Measurements from ENCODE around the gene RAG2. TPM values are rescaled to one million over a fixed set of nuclear protein-coding genes. Genes with fewer than 3 reads are reported as not detected.
"Not testable (repeated sequence)": the region's sequence is repeated elsewhere in the genome, so short reads cannot be mapped to it uniquely, and the experiment has no call there.

Gene RAG2
- total RNA-seq, 1 experiment from 2014 or later = not detected

GRCh38 chr11:36557991-36558390 lies 40.0 kb downstream of the RAG2 start:
- Histone ChIP-seq H3K4me1 (replicated peaks) (no peaks in the 10 kb centered on the region), H3K4me3 (no peak overlapping the region), H3K9me3 (replicated peaks) (no peaks in the 10 kb centered on the region), H3K27me3 (replicated peaks) (no peaks in the 10 kb centered on the region), H3K27ac (no peak overlapping the region), H3K36me3 (no peaks in the 10 kb centered on the region)
- no peak for DNase-seq (ENCODE audit: low read depth in 1 of 2, low spot score in 2 of 2)

GRCh38 chr11:36557390-36557789 lies 40.6 kb downstream of the RAG2 start:
- DNase-seq (ENCODE audit: low read depth in 1 of 2, low spot score in 2 of 2); H3K4me1 ChIP-seq (replicated peaks); H3K4me3 ChIP-seq; H3K36me3 ChIP-seq; H3K27ac ChIP-seq; H3K9me3 ChIP-seq (replicated peaks); H3K27me3 ChIP-seq (replicated peaks): not testable (repeated sequence)

- DNase-seq (ENCODE audit: low read depth in 1 of 2, low spot score in 2 of 2) = no peak
- no peaks in the 10 kb centered on the region for H3K36me3 ChIP-seq
- H3K9me3 ChIP-seq (replicated peaks) = no peaks in the 10 kb centered on the region
- peaks cover 7% of the 10 kb centered on the region; the same call in 1 of the 2 replicates for H3K27me3 ChIP-seq (replicated peaks)
- H3K4me1 ChIP-seq (replicated peaks) = no peaks in the 10 kb centered on the region
- no peak overlapping the region for H3K27ac ChIP-seq
- H3K4me3 ChIP-seq = no peak overlapping the region
These were observed 47.5 kb downstream of the RAG2 start for GRCh38 chr11:36550385-36551115.

Other genes starting within 250 kb of the RAG2 start
- gene TRAF6, start 88.0 kb downstream of the RAG2 start, total RNA-seq (2014; rRNA removed; shearing (Covaris generic)) = 7.7 and 9.2 TPM in 2 replicates
- 0.22 and 0.45 TPM in 2 replicates for gene RAG1, start 30.2 kb downstream of the RAG2 start, total RNA-seq (2014; rRNA removed; shearing (Covaris generic))
- gene IFTAP, start 3.7 kb downstream of the RAG2 start, total RNA-seq (2014; rRNA removed; shearing (Covaris generic)) = 25.5 and 52.9 TPM in 2 replicates

Measured in SJSA1 (cell line).